GM21526 (cell line): ENCODE results near the gene ARPP21.

Experiments used
- ATAC-seq: cut with Tn5 transposase; IDR thresholded peaks from one replicate; pipeline ENCODE4 v1.9.1; 2021; ENCODE audit warnings: moderate library complexity; ENCODE audit not compliant: unreplicated experiment, low FRiP score

Gene ARPP21

GRCh38 chr3:35674451-35675109 lies 35.3 kb downstream of the ARPP21 start:
- ATAC-seq: no peak

GRCh38 chr3:35675206-35675605 lies 35.9 kb downstream of the ARPP21 start:
- ATAC-seq: no peak

GRCh38 chr3:35675621-35676020 lies 36.3 kb downstream of the ARPP21 start:
- no peak for ATAC-seq

- ATAC-seq: no peak
These were observed 38.5 kb downstream of the ARPP21 start for GRCh38 chr3:35677797-35678196.

- ATAC-seq: no peak
These were observed 39.4 kb downstream of the ARPP21 start for GRCh38 chr3:35678643-35679161.

- ATAC-seq: no peak
These were observed 40.2 kb downstream of the ARPP21 start for GRCh38 chr3:35679409-35680080.

- no peak for ATAC-seq
These were observed 41.7 kb downstream of the ARPP21 start for GRCh38 chr3:35680866-35681650.

- no peak for ATAC-seq
These were observed 45.8 kb downstream of the ARPP21 start for GRCh38 chr3:35685153-35685552.

- ATAC-seq: no peak
These were observed 49.5 kb downstream of the ARPP21 start for GRCh38 chr3:35688826-35689225.

- ATAC-seq: no peak
These were observed 50.9 kb downstream of the ARPP21 start for GRCh38 chr3:35690271-35690670.

GRCh38 chr3:35705904-35706303 lies 66.6 kb downstream of the ARPP21 start:
- no peak for ATAC-seq

GRCh38 chr3:35707904-35708303 lies 68.6 kb downstream of the ARPP21 start:
- ATAC-seq: no peak

GRCh38 chr3:35708394-35709271 lies 69.3 kb downstream of the ARPP21 start:
- ATAC-seq: no peak

GRCh38 chr3:35709691-35710090 lies 70.4 kb downstream of the ARPP21 start:
- no peak for ATAC-seq

GRCh38 chr3:35710554-35710953 lies 71.2 kb downstream of the ARPP21 start:
- ATAC-seq: no peak

GRCh38 chr3:35718921-35719320 lies 79.6 kb downstream of the ARPP21 start:
- ATAC-seq: no peak

- no peak for ATAC-seq
These were observed 82.3 kb downstream of the ARPP21 start for GRCh38 chr3:35721628-35722027.

GRCh38 chr3:35722902-35723301 lies 83.6 kb downstream of the ARPP21 start:
- no peak for ATAC-seq

GRCh38 chr3:35723480-35724097 lies 84.3 kb downstream of the ARPP21 start:
- ATAC-seq: no peak

GRCh38 chr3:35724106-35724505 lies 84.8 kb downstream of the ARPP21 start:
- ATAC-seq: no peak
